Kidney tubule cell (primary cell): Measurements from ENCODE around the gene KANTR.

Experiments
- DNase-seq: peaks from one replicate; pipeline ENCODE4 v3.0.0-alpha.2; 2018; ENCODE audit warnings: low spot score

The KANTR gene, protein sequence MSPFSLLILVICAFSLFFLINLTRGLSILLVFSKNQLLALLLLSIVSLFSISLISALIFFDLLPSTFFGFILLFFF

DNA sequence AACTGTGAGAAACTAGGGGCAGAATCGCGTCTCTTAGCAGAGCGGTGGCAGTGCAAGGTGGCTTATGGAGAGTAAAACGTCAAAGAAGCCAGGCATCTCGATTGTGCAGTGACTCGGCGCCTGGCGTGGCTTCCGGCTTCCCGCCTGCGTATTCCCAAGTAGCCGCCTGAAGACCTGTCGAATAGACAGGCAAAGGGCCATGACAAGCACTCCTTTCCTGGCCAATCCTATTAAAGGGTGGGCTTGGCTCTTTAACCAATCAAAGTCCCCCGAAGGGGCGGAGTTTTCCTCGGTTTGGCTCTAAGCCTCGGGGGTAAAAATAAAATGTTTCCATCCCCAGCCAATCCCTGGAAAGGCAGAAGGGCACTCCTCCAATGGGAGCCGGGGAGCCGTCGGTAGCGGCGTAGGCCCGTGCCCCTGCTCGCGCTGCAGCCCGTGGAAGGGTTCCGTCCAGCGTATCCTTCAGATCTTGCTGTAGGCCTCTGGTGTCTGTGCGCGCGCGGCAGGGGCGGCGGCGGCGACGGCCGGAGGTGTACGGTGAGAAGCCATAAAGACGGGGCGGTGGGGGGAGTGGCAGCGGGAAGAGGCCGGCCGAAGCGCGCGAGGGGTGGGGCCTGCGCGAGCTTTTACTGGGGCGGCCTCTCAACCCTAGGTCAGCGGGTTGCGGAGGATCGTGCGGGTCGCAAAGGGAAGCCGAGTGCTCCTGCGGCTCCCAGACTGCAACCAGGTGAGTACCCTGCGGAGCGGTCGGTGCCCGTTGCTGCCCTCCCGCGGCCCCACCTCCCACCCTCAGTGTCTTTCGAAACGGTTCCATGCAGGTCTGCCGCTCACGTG, at the start of gene KANTR:
Gene KANTR, plus strand, starts transcription at position 395 of the 834 bp plus-strand sequence. CDS start 30,131 bp downstream, outside the sequence.
- DNase-seq = peak; percentile 95

DNA sequence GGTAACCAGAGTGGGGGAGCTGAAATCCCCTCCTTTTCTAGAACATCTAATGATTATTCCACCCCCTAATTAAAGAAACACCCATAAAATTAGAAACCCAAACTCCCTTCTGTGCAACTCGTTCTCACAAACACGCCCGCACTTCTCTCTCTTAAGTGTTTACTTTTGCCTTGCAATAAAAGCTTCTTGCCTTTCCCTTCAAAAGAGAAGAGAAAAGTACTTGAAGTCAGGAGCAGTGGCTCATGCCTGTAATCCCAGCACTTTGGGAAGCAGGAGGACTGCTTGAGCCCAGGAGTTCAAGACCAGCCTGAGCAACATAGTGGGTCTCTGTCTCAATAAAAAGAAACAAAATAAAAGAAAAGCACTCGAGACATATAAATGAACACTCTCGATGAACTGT, 48.9 kb upstream of the KANTR start:
- no peak for DNase-seq

- no peak for DNase-seq
Observed at GRCh38 chrX:53047228-53047627, 46.7 kb upstream of the KANTR start.

GRCh38 chrX:53048169-53049126, 45.5 kb upstream of the KANTR start, which contains the start of gene GPR173:
Gene GPR173, plus strand, starts transcription at chrX:53048789. Its CDS starts 27,833 bp downstream, at chrX:53076622.
- DNase-seq = peak; percentile 37

GRCh38 chrX:53049127-53049517, 44.8 kb upstream of the KANTR start:
- no peak for DNase-seq

DNA sequence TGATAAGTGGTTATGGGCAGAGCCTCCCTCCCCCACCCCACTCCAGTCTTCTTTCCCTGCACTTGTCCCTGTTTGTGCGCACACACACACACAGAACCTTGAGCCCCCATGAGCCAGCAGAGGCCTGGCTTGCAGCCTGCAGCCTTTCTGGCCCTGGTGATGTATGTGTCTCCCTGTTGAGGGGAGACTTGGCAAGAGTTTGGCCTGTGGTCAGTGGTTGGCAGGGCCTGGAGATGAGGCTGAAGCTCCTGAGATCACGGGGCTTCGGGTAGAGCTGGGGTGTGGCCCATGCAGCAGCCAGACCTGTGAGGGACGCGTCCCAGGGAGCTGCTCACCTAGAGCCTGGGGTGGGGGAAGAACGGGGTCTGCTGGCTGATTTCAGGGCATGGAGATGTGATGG, 43.1 kb upstream of the KANTR start:
- no peak for DNase-seq

- DNase-seq = no peak
Observed at GRCh38 chrX:53055244-53055849, 38.6 kb upstream of the KANTR start.

GRCh38 chrX:53056292-53056691, 37.6 kb upstream of the KANTR start:
- DNase-seq = no peak

- DNase-seq = peak; percentile 32
Observed at GRCh38 chrX:53065104-53065503, 28.8 kb upstream of the KANTR start.

- no peak for DNase-seq
Observed at GRCh38 chrX:53071064-53071463, 22.9 kb upstream of the KANTR start.

GRCh38 chrX:53071604-53072417, 22.1 kb upstream of the KANTR start:
- DNase-seq = peak; percentile 72

- no peak for DNase-seq
Observed at GRCh38 chrX:53072418-53073114, 21.4 kb upstream of the KANTR start.

GRCh38 chrX:53073115-53073586, 20.8 kb upstream of the KANTR start:
- DNase-seq = no peak

DNA sequence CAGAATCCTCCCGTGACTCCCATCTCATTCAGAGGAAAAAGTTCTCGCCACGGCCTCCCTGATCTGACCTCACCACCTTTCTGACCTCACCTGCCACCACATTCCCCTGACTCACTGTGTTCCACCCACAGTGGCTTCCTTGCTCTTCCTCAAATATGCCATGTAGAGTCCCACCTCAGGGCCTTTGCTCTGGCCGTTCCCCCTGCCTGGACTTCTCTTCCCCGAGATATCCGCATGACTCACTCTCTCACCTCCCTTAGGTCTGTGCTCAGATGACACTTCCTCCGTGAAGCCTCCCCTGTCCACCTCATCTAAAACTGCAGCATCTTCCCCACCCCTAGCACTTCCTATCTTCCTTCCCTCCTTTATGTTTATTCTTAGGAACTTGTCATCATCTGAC, 18.9 kb upstream of the KANTR start:
- DNase-seq = peak; percentile 51

DNA sequence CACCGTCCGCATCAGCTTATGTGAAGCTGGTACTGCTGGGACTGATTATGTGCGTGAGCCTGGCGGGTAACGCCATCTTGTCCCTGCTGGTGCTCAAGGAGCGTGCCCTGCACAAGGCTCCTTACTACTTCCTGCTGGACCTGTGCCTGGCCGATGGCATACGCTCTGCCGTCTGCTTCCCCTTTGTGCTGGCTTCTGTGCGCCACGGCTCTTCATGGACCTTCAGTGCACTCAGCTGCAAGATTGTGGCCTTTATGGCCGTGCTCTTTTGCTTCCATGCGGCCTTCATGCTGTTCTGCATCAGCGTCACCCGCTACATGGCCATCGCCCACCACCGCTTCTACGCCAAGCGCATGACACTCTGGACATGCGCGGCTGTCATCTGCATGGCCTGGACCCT, 17.3 kb upstream of the KANTR start:
- DNase-seq = no peak

DNA sequence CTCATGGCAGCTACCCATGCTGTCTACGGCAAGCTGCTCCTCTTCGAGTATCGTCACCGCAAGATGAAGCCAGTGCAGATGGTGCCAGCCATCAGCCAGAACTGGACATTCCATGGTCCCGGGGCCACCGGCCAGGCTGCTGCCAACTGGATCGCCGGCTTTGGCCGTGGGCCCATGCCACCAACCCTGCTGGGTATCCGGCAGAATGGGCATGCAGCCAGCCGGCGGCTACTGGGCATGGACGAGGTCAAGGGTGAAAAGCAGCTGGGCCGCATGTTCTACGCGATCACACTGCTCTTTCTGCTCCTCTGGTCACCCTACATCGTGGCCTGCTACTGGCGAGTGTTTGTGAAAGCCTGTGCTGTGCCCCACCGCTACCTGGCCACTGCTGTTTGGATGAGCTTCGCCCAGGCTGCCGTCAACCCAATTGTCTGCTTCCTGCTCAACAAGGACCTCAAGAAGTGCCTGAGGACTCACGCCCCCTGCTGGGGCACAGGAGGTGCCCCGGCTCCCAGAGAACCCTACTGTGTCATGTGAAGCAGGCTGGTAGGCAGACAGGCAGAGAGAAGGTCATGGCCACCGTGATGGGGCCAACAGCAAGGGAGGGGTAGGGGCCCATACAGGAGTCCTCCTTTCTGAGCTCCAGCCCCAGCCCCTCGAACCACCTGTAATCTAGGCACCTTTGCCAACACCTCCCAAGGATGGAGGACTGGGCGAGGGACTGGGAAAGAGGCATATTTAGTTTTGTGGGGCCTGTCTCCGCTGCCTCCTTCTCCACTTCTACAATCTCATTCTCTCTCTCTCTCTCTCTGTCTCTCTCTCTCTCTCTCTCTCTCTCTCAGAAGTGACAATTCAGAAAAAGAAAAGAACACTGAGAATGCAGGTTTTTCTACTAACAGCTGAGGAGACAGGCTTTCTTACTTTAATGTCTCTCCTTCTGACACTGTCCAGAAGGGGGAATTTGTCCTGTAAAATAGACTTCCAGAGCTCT, 16.4 kb upstream of the KANTR start:
- DNase-seq = no peak

- DNase-seq = no peak
Observed at GRCh38 chrX:53078943-53079342, 15.0 kb upstream of the KANTR start.

DNA sequence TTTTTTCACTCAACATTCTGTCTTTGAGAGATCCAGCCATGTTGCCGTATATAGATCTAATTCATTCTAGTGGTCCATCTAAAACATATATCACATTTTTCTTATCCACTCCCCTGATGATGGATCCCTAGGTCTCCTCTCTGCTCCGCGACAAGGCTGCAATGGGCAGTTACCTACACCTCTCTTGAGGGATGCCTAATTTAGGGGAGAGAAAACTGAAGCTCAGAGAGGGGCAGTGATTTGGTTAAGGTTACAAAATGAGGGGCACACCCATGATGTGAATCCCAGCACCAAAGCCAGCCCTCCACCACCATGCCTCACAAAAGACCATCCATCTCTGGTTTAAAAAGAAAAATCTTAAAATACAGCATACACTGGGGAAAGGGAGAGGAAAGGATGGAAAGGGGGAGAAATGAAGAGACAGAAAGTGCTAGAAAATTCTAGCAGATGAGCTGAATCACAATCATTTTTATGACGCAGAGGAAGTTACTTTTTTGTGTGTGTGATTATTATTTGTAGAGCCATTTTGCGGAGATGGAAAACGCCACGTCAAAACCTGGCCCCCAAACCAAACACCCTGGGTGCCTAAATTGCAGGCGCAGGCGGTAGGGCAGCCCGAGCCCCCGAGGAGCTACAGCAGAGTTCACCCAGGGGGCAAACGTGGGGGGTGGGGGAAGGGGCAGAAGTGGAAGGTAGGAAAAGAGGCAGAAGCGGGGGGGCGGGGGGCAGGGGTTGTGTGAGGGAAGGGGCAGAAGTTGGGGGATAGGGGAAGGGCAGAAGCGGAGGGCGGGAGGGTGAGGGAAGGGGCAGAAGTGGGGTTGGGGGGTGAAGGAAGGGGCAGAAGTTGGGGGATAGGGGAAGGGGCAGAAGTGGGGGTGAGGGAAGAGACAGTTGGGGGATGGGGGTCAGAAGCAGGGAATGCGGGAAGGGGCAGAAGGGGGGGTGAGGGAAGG, 13.0 kb upstream of the KANTR start:
- no peak for DNase-seq
